ENCODE results near the gene GLS.

- TF ChIP-seq CTCF (IDR thresholded peaks at IDR 0.05) (no peak), POLR2A (IDR thresholded peaks at IDR 0.05) (no peak)
These were observed 85.1 kb downstream of the GLS start for GRCh38 chr2:190965580-190966222.

All from heart left ventricle (tissue), 13 donors.